ENCODE results near the gene FOSL2. TPM values are rescaled to one million over a fixed set of nuclear protein-coding genes. Genes with fewer than 3 reads are reported as not detected.

FOSL2 gene
- total RNA-seq, 2 experiments from 2014 or later: 76.9 to 78.7 TPM

DNA sequence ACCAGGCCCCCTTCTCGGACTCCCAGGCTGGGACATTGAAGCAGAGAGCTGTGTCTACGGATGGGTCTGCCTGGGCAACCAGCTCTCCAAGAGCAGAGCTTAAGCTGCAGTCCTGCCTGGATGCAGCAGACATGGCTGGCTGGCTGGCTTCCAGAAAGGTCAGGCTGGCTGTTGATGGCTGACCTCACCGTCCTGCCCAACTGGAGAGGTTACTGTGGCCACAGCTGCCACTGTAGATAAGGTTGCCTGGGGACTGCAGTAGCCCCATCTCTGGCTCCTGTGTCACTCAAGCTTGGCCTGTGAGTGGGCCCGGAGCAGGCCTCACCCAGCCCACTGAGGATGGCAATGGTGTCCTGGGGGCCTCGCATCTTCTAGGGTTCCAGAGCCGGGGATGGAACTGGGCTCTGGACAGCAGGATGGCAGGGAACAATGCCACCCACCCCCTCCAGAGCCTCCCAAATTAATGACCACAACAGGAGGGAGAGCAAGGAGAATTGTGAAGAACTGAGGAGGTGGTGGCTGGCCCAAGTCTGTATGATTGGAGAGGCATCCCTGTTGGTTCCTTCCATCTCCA lies 37.0 kb upstream of the FOSL2 start:
- POLR2A ChIA-PET: no interaction called here
- CTCF ChIA-PET: interaction anchor here (1.1 kb wide), 1 partner anchor 46 kb away, joined by 3 read pairs; no protein-coding TSS in a partner anchor

DNA sequence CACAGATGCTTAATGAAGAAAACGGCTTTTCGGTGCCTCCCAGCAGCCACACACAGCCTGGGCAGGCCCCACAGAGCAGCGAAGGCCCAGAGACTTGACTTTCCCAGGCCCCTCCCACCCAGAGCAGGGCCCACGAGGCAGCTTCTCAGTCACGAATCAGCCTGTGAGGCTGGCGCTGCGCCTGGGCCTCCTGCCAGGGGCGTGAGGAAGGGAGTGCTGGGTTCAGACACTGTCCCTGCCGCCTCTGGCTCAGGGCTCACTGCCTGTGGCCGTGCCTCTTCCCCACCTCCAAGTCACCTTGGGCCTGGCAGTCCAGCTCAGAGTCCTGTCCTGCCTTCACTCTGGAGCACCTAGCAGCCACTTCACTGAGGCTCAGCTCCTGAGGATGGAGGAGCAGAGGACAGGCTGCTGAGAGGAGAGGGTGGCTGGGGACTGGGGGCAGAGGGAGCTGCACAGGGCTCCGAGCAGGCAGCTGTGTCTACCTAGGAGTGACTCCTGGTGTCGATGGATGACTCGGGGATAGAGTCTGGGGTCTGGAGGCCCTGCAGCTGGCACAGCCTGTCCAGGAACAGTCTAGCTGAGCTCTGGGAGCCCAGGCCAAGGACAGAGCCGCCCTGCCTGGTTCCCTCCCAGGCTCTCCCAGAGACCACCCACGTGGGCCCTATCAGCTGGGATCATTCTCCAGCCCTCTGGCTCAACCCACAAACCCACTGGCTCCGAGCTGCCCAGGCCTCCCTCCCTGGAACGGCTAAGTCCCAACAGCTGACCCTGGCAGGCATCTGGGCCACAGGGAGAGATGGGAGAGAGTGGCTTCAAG lies 36.4 kb upstream of the FOSL2 start:
- ChIA-PET CTCF (interaction anchor here (1.5 kb wide), 1 partner anchor 13 kb away, joined by 3 read pairs; no protein-coding TSS in a partner anchor), POLR2A (interaction anchor here (1.1 kb wide), 1 partner anchor 23 kb away, joined by 5 read pairs; no protein-coding TSS in a partner anchor)

DNA sequence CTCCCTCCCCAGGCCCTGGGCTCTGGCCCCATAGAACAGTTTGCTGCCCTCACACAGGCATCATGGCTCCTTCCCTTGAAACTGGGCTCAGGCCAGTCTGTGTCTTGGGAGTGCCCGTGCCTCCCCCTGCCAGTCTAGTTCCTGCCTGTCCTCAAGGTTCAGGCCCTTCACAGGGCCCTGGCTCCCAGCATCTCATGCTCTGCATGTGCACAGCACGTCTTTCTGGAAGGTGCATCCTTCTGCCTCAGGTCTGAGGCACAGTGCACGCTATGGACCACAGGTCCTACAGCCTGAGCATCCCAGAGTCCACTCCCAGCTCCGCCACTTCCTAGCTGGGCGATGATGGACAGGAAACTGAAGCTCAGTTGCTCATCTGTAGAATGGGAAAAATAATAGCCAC lies 35.6 kb upstream of the FOSL2 start:
- ChIA-PET CTCF (interaction anchor here (1.5 kb wide), 1 partner anchor 13 kb away, joined by 3 read pairs; no protein-coding TSS in a partner anchor), POLR2A (interaction anchor here (0.6 to 1.1 kb wide), 4 partner anchors 22 to 669 kb away, joined by 4 to 8 read pairs (median 6); no protein-coding TSS in a partner anchor)

DNA sequence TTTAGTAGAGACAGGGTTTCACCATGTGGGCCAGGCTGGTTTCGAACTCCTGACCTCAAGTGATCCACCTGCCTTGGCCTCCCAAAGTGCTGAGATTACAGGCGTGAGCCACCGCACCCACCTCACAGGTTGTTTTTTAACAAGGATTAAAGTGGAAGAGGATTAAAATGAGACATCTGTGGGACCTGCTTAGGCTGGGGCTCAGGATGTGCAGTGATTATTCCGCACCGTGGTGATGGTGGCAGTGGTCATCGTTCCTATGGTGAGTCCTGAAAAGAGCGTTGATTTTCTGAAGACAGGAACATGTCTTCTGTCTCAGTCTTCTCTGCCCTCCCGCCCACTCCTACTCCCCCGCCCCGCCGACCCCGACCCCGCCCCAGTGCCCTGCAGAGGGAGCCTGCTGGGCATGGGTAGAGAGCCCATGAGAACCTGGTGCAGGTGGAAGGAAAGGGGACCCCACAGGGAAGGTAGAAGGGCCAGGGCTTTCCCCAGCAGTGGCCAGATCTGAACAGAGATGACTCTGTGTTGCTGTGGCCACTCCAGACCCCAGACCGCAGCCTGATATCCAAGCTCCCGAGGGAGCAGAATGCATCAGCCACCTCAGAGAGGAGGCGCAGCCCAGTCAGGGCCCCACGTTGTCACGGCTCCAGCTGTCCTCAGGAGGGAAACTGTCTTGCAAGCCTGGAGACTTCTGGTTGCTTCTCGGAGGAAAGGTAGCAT lies 34.5 kb upstream of the FOSL2 start:
- ChIA-PET POLR2A (interaction anchor here (1.2 kb wide), 1 partner anchor 35 kb away, joined by 3 read pairs; no protein-coding TSS in a partner anchor), CTCF (interaction anchor here (1.4 to 1.5 kb wide), 2 partner anchors 8 to 15 kb away, joined by 3 read pairs; no protein-coding TSS in a partner anchor)

DNA sequence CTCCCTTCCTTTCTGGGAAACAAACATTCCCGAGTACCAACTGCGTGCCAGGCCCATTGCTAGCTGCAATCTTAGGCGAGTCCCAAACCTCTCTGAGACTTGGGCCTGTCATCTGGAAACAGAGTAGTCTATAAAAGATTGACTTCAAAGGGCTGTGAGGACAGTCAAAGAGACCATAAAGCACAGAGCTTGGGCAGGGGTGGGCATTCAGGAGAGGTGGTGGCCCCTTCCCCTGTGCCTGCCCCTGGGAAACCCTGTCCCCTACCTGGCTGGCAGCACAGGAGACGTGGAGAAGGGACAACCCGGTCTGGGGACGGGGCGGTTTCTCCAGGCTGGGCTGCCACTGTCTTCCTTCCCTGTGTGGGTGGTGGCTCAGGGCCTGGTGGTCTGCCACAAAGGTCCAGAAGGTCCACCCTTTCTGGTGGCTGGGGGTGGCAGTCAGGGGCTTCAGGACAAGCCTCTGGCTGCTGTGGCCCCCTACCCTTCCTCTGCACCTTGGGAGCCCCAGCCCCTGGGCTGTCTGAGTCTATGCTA lies 33.9 kb upstream of the FOSL2 start:
- ChIA-PET POLR2A (interaction anchor here (1.2 kb wide), 1 partner anchor 35 kb away, joined by 3 read pairs; no protein-coding TSS in a partner anchor), CTCF (interaction anchor here (1.4 kb wide), 1 partner anchor 8 kb away, joined by 3 read pairs; no protein-coding TSS in a partner anchor)

DNA sequence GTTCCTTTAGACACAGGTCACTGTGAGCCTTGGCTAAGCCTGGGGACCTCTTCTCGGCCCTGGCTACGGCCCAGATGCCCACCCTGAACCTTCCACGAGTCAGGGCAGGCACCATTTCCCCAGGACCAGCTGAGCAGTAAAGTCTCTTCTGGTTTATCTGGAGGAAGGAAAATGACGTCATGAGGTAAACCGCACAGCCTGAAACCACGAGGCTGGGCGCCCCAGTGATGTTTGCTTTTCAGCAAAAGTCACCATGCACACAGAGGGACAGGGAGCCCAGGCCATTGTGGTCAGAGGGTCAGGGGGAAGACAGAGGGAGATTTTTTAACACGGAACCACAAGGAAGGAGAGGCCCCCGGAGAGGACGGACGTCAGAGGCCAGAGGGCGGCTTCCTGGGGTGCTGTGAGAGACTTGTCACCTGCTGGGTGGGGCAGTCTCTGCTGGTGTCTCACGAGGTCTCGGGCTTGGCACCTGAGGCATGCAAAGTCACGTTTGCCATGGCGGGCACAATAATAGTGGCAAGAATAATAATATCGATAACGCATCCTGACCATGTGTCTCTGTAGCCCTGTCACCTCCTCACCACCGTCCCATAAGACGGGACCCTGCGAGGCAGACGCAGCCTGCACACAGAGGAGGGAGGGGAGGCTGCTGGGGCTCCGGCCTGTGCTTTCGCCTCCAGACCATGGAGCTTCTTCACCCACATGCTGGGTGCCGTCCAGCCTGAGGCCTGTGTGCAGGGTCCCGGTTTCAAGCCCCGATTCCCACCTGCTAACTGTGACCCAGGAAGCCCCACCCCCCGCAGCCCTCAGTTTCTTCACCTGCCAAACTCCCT lies 33.2 kb upstream of the FOSL2 start:
- POLR2A ChIA-PET: interaction anchor here (1.1 to 1.2 kb wide), 2 partner anchors 31 to 34 kb away, joined by 3 read pairs; no protein-coding TSS in a partner anchor
- CTCF ChIA-PET: interaction anchor here (0.7 to 1.5 kb wide), 3 partner anchors 9 to 33 kb away, joined by 3 read pairs; partner anchors contain the start of gene FOSL2

DNA sequence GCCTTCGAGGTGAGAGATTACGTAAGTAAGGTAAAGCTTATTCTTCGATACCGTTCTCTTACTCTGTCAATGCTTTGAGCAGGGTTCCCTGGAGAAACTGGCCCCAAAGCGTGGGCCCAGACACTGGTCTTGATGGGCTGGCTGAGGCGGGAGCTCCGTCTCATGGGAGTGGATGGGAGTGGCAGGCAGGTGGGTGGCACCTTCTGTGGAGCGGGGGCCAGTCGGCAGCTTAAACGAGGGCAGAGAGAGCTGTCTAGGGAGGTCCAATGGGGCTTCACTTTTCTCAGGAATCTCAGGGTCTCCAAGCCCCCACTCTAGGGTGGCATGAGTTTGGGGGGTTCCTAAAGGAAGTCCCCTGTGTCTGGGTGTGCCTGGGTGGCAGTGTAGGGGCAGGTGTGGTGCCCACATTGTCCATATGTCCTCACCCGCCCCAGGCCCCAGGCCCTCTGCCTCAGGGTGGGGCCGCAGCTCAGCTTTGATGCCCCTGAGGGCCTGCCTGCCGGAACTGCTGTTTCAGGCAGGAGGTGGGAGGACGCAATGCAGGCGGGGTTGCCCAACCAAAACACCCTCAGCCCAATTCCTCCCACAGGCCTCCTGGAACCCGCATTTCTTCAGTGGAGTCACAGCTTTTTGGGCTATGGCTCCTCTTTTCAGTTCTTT lies 32.5 kb upstream of the FOSL2 start:
- ChIA-PET POLR2A (interaction anchor here (1.1 kb wide), 1 partner anchor 30 kb away, joined by 3 read pairs; no protein-coding TSS in a partner anchor), CTCF (interaction anchor here (0.7 to 1.5 kb wide), 2 partner anchors 8 to 33 kb away, joined by 3 read pairs; partner anchors contain the start of gene FOSL2)

DNA sequence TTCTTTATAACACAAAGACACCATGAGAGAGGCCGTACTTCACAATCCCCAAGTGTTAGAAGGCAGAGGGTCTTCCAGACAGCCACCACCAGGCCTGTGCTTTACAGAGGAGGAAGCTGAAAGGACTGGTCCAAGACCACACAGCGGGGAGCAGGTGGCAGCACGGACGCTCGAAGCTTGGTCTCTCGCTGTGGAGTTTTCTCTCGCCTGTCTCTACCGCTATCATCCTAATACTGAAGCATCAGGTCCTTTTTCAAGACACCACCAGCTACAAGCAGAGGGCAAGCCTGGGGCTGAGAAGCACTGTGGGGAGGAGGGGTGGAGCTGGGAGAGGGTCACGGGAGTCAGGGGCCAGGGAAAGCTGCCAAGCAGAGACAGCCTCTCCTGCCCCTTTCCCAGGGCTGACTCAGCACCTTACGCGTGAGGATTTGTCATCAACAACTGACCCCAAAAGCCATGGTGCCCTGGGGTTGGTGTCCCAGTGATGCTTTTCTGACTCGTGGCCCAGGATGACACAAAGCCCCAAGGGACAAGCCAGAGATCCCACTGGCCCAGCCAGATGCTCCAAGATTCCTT lies 31.9 kb upstream of the FOSL2 start:
- ChIA-PET POLR2A (no interaction called here), CTCF (interaction anchor here (1.5 kb wide), 1 partner anchor 32 kb away, joined by 3 read pairs; the partner anchor contains the start of gene FOSL2)

DNA sequence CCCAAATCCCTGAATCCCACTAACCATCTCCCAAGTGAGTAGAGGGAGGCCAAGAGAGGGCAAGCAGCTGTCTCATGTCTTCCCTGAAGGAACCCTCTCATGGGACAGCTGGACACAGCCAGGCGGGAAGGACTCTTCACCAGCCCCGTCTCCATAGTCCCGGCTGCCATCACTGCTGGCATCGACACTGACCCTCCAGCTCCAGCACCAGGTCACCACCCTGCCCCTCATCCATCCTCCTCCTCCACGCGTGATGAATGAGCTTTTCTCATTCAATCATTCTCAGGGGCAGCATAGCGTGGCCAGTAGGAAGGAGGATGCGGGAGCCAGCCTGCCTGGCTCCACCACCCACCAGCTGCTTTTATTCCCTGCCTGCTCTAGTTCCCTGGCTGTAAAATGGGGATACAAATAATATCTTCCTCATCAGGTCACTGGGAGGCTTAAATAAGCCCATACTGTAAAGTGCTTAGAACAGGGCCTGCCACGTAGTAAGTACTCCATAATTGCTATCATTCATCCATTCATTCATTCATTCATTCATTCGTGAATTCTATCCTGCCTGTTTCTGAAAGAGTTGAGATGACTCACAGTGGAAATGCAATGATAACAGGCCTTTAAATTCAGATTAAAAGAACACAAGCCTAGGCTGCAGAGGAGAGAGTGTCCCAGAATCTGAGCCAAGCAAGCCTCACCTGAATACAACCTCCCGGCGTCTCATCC lies 30.5 kb upstream of the FOSL2 start:
- CTCF ChIA-PET: no interaction called here
- POLR2A ChIA-PET: no interaction called here

DNA sequence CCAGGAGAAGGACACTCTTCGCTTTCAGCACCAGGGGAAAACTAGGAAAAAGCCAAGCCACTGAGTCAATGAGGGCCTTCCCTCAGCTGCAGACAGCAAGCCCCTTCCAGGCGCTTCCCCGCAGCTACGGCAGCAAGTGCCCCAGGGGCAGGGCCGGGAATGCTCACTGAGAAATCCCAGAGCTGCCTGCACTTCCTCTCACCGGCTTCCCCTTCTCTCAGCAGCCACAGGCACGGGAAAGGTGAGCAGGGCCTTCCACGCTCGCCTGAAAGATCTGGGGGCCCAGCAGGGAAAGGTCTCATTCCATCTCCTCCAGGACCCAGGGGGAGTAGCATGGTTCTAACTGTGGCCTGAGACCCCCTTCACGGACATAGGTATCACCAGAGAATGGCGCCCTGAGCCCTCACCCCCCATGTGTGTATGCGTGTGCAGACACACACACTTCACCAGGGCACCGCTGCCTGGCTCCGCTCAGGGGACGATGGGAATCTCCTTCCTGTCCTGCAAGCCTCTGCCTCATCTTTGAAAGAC lies 29.6 kb upstream of the FOSL2 start:
- POLR2A ChIA-PET: no interaction called here
- CTCF ChIA-PET: no interaction called here

DNA sequence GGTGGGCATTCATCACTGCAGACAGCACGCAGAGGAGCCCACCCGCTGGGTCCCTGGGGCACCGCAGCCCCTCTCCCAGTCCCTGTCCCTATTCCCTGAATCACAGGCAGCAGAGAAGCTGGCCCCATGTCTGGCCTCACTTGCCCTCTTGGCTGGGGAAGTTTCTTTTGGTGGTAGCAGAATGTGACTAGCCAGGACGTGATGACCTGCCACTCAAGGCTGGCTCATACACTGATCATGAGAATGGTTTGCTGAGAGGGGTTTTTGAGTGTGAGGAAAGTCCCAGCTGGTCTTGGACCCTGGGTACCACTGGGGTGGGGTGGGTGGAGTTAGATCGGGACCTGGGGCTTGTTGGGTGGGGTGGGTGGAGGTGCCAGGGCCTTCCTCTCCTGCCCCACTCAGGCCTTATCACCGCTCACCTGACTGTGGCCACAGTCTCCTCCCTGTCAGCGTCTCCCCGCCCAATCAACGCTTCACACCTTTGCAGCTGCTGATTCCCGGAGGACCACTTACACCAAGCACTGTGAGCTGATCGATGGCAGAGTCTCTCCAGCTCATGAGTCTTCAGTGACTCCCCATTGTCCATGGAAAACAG lies 28.9 kb upstream of the FOSL2 start:
- ChIA-PET POLR2A (no interaction called here), CTCF (no interaction called here)

DNA sequence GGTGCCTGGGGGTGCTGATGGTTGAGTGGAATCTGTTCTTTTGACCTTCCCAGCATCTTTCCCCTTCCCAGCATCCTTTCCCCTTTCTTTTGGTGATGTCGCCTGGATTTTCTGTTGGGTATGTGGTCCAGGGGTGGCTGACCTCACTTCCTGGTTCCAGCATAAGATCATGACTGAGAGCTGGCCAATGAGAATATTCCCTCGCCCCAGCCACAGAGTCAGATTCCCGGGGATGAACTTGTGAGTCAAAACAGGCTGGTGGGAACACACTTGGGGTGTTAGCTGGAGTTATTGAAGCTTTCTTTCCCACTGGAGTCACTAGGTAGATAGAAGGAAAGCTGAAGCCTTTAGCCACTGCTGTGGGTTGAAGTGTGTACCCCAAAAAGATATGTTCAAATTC lies 28.0 kb upstream of the FOSL2 start:
- POLR2A ChIA-PET: no interaction called here
- CTCF ChIA-PET: no interaction called here

DNA sequence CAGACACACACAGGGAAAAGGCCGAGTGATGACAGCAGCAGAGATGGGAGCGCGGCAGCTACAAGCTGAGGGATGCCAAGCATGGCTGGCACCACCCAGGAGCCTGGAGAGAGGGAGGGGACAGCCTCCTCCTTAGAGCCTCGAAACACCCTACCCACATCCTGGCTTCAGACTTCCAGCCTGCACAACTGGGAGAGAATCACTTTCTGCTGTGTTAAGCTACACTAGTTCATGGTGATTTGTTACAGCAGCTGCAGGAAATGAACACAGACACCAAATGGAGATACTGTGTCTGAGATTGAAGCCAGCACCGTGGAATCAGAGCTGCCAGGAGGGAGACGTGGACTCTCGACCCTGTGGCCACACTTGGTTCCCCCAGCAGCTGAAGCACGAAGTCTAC lies 27.5 kb upstream of the FOSL2 start:
- POLR2A ChIA-PET: no interaction called here
- CTCF ChIA-PET: interaction anchor here (1.2 to 1.3 kb wide), 2 partner anchors 13 to 17 kb away, joined by 3 to 4 read pairs; no protein-coding TSS in a partner anchor

DNA sequence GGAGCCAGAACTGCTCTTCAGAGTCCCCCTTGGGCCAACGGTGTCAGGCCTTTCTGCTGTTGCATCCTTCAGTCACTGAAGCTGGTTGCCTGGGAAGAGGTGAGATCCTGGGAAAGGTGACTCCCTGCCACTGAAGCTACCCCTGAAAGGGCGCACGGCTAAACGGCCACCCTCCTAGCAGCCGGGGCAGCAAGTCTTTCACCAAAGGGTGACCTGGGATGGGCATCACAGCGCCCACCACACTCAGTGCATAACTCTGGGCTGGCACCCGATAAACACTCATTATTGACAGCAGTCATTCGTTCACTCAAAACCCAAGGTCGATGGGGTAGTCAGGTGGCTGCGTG lies 26.5 kb upstream of the FOSL2 start:
- POLR2A ChIA-PET: no interaction called here
- CTCF ChIA-PET: interaction anchor here (1.2 to 1.3 kb wide), 2 partner anchors 12 to 16 kb away, joined by 3 to 4 read pairs; no protein-coding TSS in a partner anchor

DNA sequence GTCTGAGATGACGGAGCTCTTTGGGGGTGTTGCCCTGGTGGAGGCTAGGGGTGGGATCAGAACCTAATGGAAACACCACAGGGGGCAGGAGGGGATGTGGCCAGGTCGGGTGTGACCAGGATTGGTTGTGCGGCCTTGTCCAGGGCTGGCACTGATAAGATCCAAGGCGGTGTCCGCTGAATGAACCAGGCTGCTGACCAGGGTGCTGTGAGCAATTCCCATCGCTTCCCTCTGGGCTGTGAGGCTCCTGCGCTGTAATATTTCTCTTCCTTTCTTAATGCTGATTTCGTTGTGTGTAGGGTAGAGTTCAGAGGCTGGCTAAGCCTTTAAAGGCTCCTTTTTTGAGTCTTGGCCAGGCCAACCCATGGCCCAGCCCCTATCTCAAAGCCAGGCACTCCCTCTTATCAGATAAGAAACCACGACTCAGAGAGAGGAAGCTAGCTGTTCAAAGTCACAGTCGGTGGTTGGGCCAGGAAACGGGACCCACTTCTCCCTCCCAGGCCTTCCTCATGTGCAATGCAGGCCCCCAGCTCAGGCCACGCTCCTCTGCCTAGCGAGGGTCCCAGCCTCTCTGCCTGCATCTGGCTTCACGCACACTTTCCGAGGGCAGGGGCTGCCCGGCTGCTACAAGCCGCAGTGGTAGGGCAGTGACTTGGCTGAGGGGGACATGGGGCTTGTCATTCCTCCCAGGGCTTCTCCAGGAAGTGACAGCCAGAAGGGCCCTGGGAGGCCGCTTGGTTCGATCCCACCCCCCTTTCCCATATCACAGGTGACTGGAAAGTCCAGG lies 26.0 kb upstream of the FOSL2 start:
- CTCF ChIA-PET: interaction anchor here (1.2 to 1.3 kb wide), 2 partner anchors 12 to 15 kb away, joined by 3 to 4 read pairs; no protein-coding TSS in a partner anchor
- POLR2A ChIA-PET: no interaction called here

Measured in activated CD8-positive, alpha-beta memory T cell treated with anti-CD3 and anti-CD28 coated beads for 36 hours (primary cell).